Measurements from ENCODE around the gene ANXA1. TPM values are rescaled to one million over a fixed set of nuclear protein-coding genes. Genes with fewer than 3 reads are reported as not detected.
A peak's percentile ranks its signal among the peaks of the same experiment; 100 is the strongest.

Gene ANXA1
- total RNA-seq, 2 experiments from 2014 or later = not detected

DNA sequence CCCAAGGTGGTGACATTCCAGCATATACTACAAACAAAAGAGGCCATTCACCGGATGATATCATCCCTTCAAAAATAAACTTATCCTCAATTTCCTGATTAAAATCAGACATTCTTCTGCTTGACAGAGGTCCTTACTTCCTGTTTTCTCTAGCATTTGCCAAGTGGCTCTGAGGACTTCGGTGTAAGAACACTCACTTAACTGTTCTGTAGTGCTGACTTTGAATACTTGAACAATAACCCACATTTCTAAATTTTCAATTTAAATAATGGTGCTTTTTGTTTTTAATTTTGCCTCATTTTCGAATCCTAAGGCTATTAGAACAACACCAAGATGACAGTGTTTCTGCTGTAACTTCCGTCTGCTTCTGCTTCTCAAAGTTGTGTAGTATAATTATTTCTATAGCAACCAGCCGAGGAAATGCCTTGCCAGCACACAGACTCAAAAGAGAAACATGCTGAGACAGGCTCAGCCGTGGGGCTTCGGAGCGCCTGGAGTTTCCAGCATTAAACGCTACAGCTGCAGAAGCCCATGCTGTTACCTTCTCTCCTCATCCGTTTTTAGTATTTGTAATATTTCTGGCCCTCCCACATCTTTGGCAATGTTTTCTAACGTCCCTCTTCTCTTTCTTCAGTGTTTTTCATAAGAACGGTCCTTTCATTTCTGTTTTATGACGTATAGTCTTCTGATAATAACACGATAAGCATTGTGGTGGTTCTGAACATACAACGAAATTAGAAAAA, 19.5 kb upstream of the ANXA1 start:
- no peaks in the 10 kb centered on the region for H3K79me2 ChIP-seq (ENCODE audit: insufficient read depth, low read depth, low read length)
- ChIA-PET CTCF (ENCODE audit: unreplicated experiment) (no interaction called here), POLR2A (interaction anchor here (1.1 kb wide), 1 partner anchor 11 kb away, joined by 4 read pairs; no protein-coding TSS in a partner anchor)
- peak overlapping the region; percentile 94 for H2AFZ ChIP-seq (ENCODE audit: low read length)
- TF ChIP-seq EZH2phosphoT487 (IDR thresholded peaks at IDR 0.05; ENCODE audit: borderline replicate concordance, low read depth, low read length) = no peak
- TF ChIP-seq, protein P1, sequence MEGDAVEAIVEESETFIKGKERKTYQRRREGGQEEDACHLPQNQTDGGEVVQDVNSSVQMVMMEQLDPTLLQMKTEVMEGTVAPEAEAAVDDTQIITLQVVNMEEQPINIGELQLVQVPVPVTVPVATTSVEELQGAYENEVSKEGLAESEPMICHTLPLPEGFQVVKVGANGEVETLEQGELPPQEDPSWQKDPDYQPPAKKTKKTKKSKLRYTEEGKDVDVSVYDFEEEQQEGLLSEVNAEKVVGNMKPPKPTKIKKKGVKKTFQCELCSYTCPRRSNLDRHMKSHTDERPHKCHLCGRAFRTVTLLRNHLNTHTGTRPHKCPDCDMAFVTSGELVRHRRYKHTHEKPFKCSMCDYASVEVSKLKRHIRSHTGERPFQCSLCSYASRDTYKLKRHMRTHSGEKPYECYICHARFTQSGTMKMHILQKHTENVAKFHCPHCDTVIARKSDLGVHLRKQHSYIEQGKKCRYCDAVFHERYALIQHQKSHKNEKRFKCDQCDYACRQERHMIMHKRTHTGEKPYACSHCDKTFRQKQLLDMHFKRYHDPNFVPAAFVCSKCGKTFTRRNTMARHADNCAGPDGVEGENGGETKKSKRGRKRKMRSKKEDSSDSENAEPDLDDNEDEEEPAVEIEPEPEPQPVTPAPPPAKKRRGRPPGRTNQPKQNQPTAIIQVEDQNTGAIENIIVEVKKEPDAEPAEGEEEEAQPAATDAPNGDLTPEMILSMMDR (conservative IDR thresholded peaks at IDR 0.05; ENCODE audit: low read length) = no peak
- peak; percentile 40 for DNase-seq (ENCODE audit: low spot score)
- peak overlapping the region; percentile 44 for H3K4me3 ChIP-seq (ENCODE audit: low read depth, low read length, poor library complexity, severe bottlenecking)
- no peak overlapping the region for H3K27ac ChIP-seq (ENCODE audit: low read depth, low read length, poor library complexity, severe bottlenecking)
- intact Hi-C loops (cut with micrococcal nuclease; ENCODE audit: unreplicated experiment) = no loop called here
- no peaks in the 10 kb centered on the region for H4K20me1 ChIP-seq (ENCODE audit: insufficient read depth, low read length)
- no peaks in the 10 kb centered on the region for H3K36me3 ChIP-seq (ENCODE audit: insufficient read depth, low read length)
- H3K4me2 ChIP-seq (ENCODE audit: low read length) = peak overlapping the region; percentile 62
- no peaks in the 10 kb centered on the region for H3K9me3 ChIP-seq (ENCODE audit: low read length)
- BruUV-seq (replicated peaks) = no TSS peak
- H3K4me1 ChIP-seq (ENCODE audit: insufficient read depth, low read length, poor library complexity, severe bottlenecking) = peaks cover 12% of the 10 kb centered on the region
- no peaks in the 10 kb centered on the region for H3K9me2 ChIP-seq (ENCODE audit: insufficient read depth, low read length)

DNA sequence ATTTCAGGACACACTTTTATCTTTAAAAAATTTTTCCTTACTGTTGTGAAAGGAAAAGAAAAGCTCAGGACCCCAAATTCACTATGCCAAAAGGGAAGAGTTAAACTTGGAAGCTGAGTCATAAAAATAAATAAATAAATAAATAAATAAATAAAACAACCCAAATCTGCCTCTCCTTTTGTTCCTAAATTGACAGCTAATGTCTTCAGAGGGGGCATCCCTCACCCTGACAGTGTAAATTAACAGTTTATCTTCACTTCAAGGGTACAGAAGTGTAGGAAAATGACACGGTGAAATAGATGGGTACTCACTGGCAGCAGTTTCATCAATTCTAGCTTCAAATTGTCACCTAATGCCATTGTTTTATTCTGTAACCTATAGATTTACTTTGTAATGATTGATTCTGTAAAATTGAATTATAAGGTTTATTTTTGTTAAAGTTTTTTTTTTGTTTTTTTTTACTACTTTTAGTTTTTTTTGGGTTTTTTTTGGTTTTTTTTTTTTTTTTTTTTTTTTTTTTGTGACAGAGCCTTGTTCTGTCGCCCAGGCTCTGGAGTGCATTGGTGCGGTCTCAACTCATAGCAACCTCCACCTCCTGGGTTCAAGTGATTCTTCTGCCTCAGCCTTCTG, 18.5 kb upstream of the ANXA1 start:
- Histone ChIP-seq H3K79me2 (ENCODE audit: insufficient read depth, low read depth, low read length) (no peaks in the 10 kb centered on the region), H3K4me2 (ENCODE audit: low read length) (0 out of 2 replicates have a peak overlapping the region, but pooled peaks have one; percentile 62), H2AFZ (ENCODE audit: low read length) (peak overlapping the region; percentile 94), H3K9me3 (ENCODE audit: low read length) (no peaks in the 10 kb centered on the region), H4K20me1 (ENCODE audit: insufficient read depth, low read length) (no peaks in the 10 kb centered on the region), H3K36me3 (ENCODE audit: insufficient read depth, low read length) (no peaks in the 10 kb centered on the region), H3K4me3 (ENCODE audit: low read depth, low read length, poor library complexity, severe bottlenecking) (no peak overlapping the region), H3K9me2 (ENCODE audit: insufficient read depth, low read length) (no peaks in the 10 kb centered on the region), H3K4me1 (ENCODE audit: insufficient read depth, low read length, poor library complexity, severe bottlenecking) (peaks cover 12% of the 10 kb centered on the region), H3K27ac (ENCODE audit: low read depth, low read length, poor library complexity, severe bottlenecking) (no peak overlapping the region)
- CTCF ChIA-PET (ENCODE audit: unreplicated experiment) = no interaction called here
- peak; percentile 2 for DNase-seq (ENCODE audit: low spot score)
- intact Hi-C loops (cut with micrococcal nuclease; ENCODE audit: unreplicated experiment) = no loop called here
- no peak for TF ChIP-seq EZH2phosphoT487 (IDR thresholded peaks at IDR 0.05; ENCODE audit: borderline replicate concordance, low read depth, low read length)
- TF ChIP-seq, protein P1 (conservative IDR thresholded peaks at IDR 0.05; ENCODE audit: low read length) = no peak
- no TSS peak for BruUV-seq (replicated peaks)
- POLR2A ChIA-PET = interaction anchor here (0.6 to 1.1 kb wide), 2 partner anchors 10 to 35 kb away, joined by 4 to 7 read pairs; no protein-coding TSS in a partner anchor
